ENCODE results near the gene KRTAP10-9. TPM values are rescaled to one million over a fixed set of nuclear protein-coding genes. Genes with fewer than 3 reads are reported as not detected.
"Not testable (repeated sequence)": the region's sequence is repeated elsewhere in the genome, so short reads cannot be mapped to it uniquely, and the experiment has no call there.

The KRTAP10-9 gene, protein sequence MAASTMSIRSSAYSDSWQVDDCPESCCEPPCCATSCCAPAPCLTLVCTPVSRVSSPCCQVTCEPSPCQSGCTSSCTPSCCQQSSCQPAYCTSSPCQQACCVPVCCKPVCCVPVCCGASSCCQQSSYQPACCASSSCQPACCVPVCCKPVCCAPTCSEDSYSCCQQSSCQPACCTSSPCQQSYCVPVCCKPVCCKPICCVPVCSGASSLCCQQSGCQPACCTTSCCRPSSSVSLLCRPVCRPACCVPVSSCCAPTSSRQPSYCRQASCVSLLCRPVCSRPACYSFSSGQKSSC
- not detected for total RNA-seq

DNA sequence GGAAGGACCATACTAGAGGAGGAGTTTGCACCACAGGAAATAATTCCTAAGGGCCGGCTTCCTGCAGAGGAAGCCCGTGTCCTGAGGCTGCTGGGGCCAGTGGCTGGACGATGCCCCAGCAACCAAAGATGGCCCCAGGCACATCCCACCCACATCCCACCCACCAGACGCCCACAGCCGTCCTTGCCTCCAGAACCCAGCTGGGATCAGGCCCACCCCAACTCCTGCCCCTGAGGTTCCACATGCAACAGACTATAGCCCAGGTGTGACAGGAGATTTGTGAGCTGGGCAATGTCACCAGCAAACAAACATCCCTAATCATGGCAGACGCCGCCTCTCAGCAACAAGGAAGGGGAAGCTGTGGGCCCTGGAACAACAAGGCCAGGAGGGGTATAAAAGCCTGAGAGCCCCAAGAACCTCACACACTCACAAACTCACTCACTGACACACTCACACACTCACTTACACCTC, at the start of gene KRTAP10-9:
Gene KRTAP10-9, plus strand, starts transcription at position 421 of the 471 bp plus-strand sequence. CDS start 79 bp downstream, outside the sequence.
- H3K27me3 ChIP-seq = no peaks in the 10 kb centered on the region
- H3K4me1 ChIP-seq = no peaks in the 10 kb centered on the region
- intact Hi-C loops (cut with DNase I) = no loop called here
- DNase-seq (ENCODE audit: extremely low spot score in 2 of 2) = no peak
- no peak for TF ChIP-seq POLR2A (IDR thresholded peaks at IDR 0.05)
- TF ChIP-seq, protein P1, sequence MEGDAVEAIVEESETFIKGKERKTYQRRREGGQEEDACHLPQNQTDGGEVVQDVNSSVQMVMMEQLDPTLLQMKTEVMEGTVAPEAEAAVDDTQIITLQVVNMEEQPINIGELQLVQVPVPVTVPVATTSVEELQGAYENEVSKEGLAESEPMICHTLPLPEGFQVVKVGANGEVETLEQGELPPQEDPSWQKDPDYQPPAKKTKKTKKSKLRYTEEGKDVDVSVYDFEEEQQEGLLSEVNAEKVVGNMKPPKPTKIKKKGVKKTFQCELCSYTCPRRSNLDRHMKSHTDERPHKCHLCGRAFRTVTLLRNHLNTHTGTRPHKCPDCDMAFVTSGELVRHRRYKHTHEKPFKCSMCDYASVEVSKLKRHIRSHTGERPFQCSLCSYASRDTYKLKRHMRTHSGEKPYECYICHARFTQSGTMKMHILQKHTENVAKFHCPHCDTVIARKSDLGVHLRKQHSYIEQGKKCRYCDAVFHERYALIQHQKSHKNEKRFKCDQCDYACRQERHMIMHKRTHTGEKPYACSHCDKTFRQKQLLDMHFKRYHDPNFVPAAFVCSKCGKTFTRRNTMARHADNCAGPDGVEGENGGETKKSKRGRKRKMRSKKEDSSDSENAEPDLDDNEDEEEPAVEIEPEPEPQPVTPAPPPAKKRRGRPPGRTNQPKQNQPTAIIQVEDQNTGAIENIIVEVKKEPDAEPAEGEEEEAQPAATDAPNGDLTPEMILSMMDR (IDR thresholded peaks at IDR 0.05) = no peak
- TF ChIP-seq POLR2AphosphoS5 (IDR thresholded peaks at IDR 0.05; ENCODE audit: insufficient read depth in 1 of 2, low read depth in 1 of 2) = no peak
- no peaks in the 10 kb centered on the region for H3K36me3 ChIP-seq
- H3K4me3 ChIP-seq = no peak within 1 kb of the TSS
- H3K9me3 ChIP-seq = peaks cover 6% of the 10 kb centered on the region
- H3K27ac ChIP-seq = no peak within 1 kb of the TSS

DNA sequence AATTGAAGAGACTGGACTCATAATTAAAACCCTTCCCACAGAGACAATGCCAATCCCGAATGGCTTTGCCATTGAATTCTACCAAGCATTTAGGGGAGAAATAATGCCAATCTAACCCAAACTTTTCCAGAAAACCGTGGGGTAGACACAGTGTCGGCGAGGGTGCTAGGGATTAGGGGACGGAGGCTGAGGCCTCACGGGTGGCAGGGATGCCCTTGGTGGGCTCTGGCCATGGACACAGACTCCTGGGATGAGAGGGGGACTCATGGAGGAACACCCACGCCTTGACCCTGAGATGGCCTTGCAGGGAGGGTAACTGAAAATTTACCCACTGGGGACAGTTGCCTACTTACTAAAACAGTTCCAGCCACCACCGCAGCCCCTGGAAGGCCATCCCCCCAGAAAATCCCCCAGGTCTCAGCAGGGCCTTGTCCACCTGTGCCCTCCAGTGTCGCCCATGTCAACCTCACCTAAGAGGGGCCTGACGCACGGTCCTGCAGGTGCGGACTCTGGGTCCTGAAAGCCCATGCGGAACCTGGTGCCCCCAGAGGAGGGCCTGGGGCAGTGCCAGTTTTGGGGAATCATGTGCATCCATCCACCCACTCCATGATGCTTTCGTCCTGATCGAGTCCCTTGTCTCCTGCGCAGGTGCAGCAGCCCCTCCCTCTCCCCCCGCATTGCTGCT, 48.4 kb upstream of the KRTAP10-9 start:
- peak; percentile 64 to 88 for DNase-seq (ENCODE audit: extremely low spot score in 2 of 2)
- Histone ChIP-seq H3K4me3 (no peak overlapping the region), H3K27ac (no peak overlapping the region), H3K36me3 (no peaks in the 10 kb centered on the region), H3K9me3 (peaks cover 10% of the 10 kb centered on the region), H3K4me1 (peaks cover 5% of the 10 kb centered on the region), H3K27me3 (no peaks in the 10 kb centered on the region)
- intact Hi-C loops (cut with DNase I) = no loop called here
- no peak for TF ChIP-seq POLR2AphosphoS5 (IDR thresholded peaks at IDR 0.05; ENCODE audit: insufficient read depth in 1 of 2, low read depth in 1 of 2)
- no peak for TF ChIP-seq POLR2A (IDR thresholded peaks at IDR 0.05)
- TF ChIP-seq, protein P1 (IDR thresholded peaks at IDR 0.05) = no peak

DNA sequence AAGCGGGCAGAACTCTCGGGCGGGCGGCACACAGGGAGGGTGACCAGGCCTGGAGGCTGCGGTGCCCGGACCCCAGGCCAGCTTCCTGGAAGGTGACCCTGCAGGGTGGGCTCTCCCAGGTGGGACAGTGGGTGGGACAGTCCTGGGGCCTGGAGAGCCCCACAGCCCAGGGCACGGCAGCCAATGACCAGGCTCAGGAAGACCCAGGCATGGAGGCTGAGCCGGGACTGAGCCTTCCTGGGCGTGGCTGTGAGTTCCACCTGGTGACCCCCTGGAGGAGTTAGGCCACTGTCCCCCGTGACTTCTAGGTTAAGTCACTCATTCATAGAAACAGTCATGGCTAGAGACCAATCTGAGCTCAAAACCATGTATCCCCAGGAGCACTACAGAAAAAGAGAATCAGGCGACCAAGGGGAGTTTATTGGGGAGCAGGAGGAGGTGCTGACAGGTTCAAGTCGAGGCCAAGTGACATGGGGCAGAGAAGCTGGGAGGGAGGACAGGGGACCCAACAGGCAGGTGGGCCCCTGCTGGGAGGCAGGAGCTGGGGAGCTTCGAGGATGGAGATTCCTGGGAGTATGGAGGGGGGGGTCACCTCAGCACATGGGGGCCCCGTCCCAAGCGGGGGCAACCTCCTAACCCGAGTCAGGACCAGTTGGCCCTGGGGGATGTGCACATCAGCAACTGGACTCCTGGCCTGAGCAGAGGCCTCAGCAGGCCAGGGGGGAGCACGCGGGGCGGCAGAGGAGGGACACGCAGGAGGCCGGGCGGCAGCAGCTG, 47.6 kb upstream of the KRTAP10-9 start:
- Histone ChIP-seq H3K4me1 (peaks cover 5% of the 10 kb centered on the region), H3K27me3 (no peaks in the 10 kb centered on the region), H3K4me3 (no peak overlapping the region), H3K9me3 (peaks cover 10% of the 10 kb centered on the region), H3K36me3 (no peaks in the 10 kb centered on the region), H3K27ac (no peak overlapping the region)
- peak; percentile 60 to 94 for DNase-seq (ENCODE audit: extremely low spot score in 2 of 2)
- intact Hi-C loops (cut with DNase I) = no loop called here
- TF ChIP-seq, protein P1 (IDR thresholded peaks at IDR 0.05) = no peak
- TF ChIP-seq POLR2A (IDR thresholded peaks at IDR 0.05) (no peak), POLR2AphosphoS5 (IDR thresholded peaks at IDR 0.05; ENCODE audit: insufficient read depth in 1 of 2, low read depth in 1 of 2) (no peak)

DNA sequence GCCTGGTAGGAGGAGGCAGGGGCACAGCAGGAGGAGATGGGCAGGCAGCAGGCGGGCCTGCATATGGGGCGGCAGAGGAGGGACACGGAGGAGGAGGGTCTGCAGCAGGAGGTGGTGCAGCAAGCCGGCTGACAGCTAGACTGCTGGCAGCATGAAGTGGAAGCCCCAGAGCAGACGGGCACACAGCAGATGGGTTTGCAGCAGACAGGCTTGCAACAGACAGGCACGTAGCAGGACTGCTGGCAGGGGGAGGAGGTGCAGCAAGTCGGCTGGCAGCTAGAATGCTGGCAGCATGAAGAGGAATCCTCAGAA, 47.1 kb upstream of the KRTAP10-9 start:
- H3K4me3 ChIP-seq = no peak overlapping the region
- no peak overlapping the region for H3K27ac ChIP-seq
- H3K27me3 ChIP-seq = no peaks in the 10 kb centered on the region
- peaks cover 10% of the 10 kb centered on the region for H3K9me3 ChIP-seq
- peaks cover under 1% of the 10 kb centered on the region for H3K4me1 ChIP-seq
- intact Hi-C loops (cut with DNase I) = loop anchor here (10.0 kb wide), 1 partner anchor 125 kb away; the partner anchor contains the start of gene LRRC3
- TF ChIP-seq POLR2A (IDR thresholded peaks at IDR 0.05) (no peak), POLR2AphosphoS5 (IDR thresholded peaks at IDR 0.05; ENCODE audit: insufficient read depth in 1 of 2, low read depth in 1 of 2) (no peak)
- TF ChIP-seq, protein P1 (IDR thresholded peaks at IDR 0.05) = no peak
- H3K36me3 ChIP-seq = no peaks in the 10 kb centered on the region
- DNase-seq (ENCODE audit: extremely low spot score in 2 of 2) = no peak

DNA sequence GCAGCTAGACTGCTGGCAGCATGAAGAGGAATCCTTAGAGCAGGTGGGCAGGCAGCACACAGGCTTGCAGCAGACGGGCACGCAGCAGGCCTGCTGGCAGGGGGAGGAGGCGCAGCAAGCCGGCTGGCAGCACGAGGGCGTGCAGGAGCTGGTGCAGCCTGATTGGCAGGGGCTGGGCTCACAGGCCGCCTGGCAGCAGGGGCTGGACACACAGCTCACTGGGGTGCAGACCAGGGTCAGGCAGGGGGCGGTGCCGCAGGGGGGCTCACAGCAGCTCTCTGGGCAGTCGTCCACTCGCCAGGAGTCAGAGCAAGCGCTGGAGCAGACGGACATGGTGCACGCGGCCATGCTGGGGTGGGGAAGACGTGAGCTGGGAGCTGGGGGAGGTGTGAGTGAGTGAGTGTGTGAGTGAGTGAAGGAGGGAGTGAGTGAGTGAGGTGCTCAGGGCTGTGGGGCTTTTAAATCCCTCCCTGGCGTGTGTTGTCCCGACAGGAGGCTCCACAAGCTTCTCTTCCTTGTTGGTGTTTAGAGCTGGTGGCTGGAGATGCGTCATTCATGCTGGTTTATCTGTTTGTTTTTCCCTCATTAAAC, 46.6 kb upstream of the KRTAP10-9 start, which contains the start of gene KRTAP10-5:
Gene KRTAP10-5, minus strand, starts transcription at position 374 of the 591 bp plus-strand sequence. Its CDS starts 26 bp downstream, at position 348.
- H3K4me1 ChIP-seq, H3K27ac ChIP-seq, H3K4me3 ChIP-seq, H3K27me3 ChIP-seq, H3K36me3 ChIP-seq, H3K9me3 ChIP-seq: not testable (repeated sequence)
- intact Hi-C loops (cut with DNase I) = loop anchor here (10.0 kb wide), 1 partner anchor 126 kb away; the partner anchor contains the start of gene LRRC3
- peak; percentile 16 to 77 for DNase-seq (ENCODE audit: extremely low spot score in 2 of 2)

Data from vagina (tissue), 2 donors.